ENCODE data around the gene FAM20A.

Gene FAM20A

GRCh38 chr17:68509141-68510057 is 91.8 kb downstream of the FAM20A start:
- no peak for TF ChIP-seq CTCF (IDR thresholded peaks at IDR 0.05; ENCODE audit: borderline replicate concordance, insufficient read depth, low read depth, low read length)
- H3K4me3 ChIP-seq (ENCODE audit: low read depth, low read length) = no peak overlapping the region

GRCh38 chr17:68507576-68507975 is 93.6 kb downstream of the FAM20A start:
- no peak for TF ChIP-seq CTCF (IDR thresholded peaks at IDR 0.05; ENCODE audit: borderline replicate concordance, insufficient read depth, low read depth, low read length)
- H3K4me3 ChIP-seq (ENCODE audit: low read depth, low read length) = no peak overlapping the region

- no peak for TF ChIP-seq CTCF (IDR thresholded peaks at IDR 0.05; ENCODE audit: borderline replicate concordance, insufficient read depth, low read depth, low read length)
- no peak overlapping the region for H3K4me3 ChIP-seq (ENCODE audit: low read depth, low read length)
These were observed 95.2 kb downstream of the FAM20A start for GRCh38 chr17:68505951-68506350.

- no peak overlapping the region for H3K4me3 ChIP-seq (ENCODE audit: low read depth, low read length)
- no peak for TF ChIP-seq CTCF (IDR thresholded peaks at IDR 0.05; ENCODE audit: borderline replicate concordance, insufficient read depth, low read depth, low read length)
These were observed 100.1 kb downstream of the FAM20A start for GRCh38 chr17:68501074-68501473.

GRCh38 chr17:68499587-68499986 is 101.6 kb downstream of the FAM20A start:
- H3K4me3 ChIP-seq (ENCODE audit: low read depth, low read length) = no peak overlapping the region
- TF ChIP-seq CTCF (IDR thresholded peaks at IDR 0.05; ENCODE audit: borderline replicate concordance, insufficient read depth, low read depth, low read length) = no peak

- no peak overlapping the region for H3K4me3 ChIP-seq (ENCODE audit: low read depth, low read length)
- TF ChIP-seq CTCF (IDR thresholded peaks at IDR 0.05; ENCODE audit: borderline replicate concordance, insufficient read depth, low read depth, low read length) = no peak
These were observed 102.5 kb downstream of the FAM20A start for GRCh38 chr17:68498479-68499326.
